Measurements from ENCODE around the gene EGF. TPM values are rescaled to one million over a fixed set of nuclear protein-coding genes. Genes with fewer than 3 reads are reported as not detected.

Gene EGF
- total and polyA plus RNA-seq, 3 donors from 2014 or later, result 0.79 to 1.3 (median 0.87) TPM

- Histone ChIP-seq H3K27me3 (no peaks in the 10 kb centered on the region), H3K4me1 (no peaks in the 10 kb centered on the region), H3K9me3 (no peaks in the 10 kb centered on the region), H3K4me3 (no peak overlapping the region), H3K27ac (no peak overlapping the region), H3K36me3 (ENCODE audit: low read depth, missing control alignments) (no peaks in the 10 kb centered on the region)
- 65 to 68% methylated on average over 5 of the region's 5 CpGs for WGBS, 2 donors
- TF ChIP-seq CTCF (IDR thresholded peaks at IDR 0.05), result no peak
- no peak for TF ChIP-seq POLR2A (IDR thresholded peaks at IDR 0.05)
- intact Hi-C loops (cut with DNase I; ENCODE audit: low total_unique reads), result loop anchor here (10.0 kb wide), 1 partner anchor 554 kb away; no protein-coding TSS in a partner anchor
- DNase-seq, result no peak
Measured at GRCh38 chr4:109978704-109979454, 66.2 kb downstream of the EGF start.

- Histone ChIP-seq H3K9me3 (no peaks in the 10 kb centered on the region), H3K27me3 (no peaks in the 10 kb centered on the region), H3K36me3 (ENCODE audit: low read depth, missing control alignments) (no peaks in the 10 kb centered on the region), H3K4me1 (no peaks in the 10 kb centered on the region), H3K27ac (no peak overlapping the region), H3K4me3 (no peak overlapping the region)
- TF ChIP-seq CTCF (IDR thresholded peaks at IDR 0.05) (no peak), POLR2A (IDR thresholded peaks at IDR 0.05) (no peak)
- 86 to 89% methylated on average over 5 of the region's 5 CpGs for WGBS, 2 donors
- intact Hi-C loops (cut with DNase I; ENCODE audit: low total_unique reads), result loop anchor here (10.0 kb wide), 1 partner anchor 555 kb away; no protein-coding TSS in a partner anchor
- no peak for DNase-seq
Measured at GRCh38 chr4:109979920-109980717, 67.4 kb downstream of the EGF start.

- TF ChIP-seq POLR2A (IDR thresholded peaks at IDR 0.05), result no peak
- TF ChIP-seq CTCF (IDR thresholded peaks at IDR 0.05), result no peak
- H3K4me3 ChIP-seq, result no peak overlapping the region
- H3K27me3 ChIP-seq, result no peaks in the 10 kb centered on the region
- H3K4me1 ChIP-seq, result no peaks in the 10 kb centered on the region
- intact Hi-C loops (cut with DNase I; ENCODE audit: low total_unique reads), result no loop called here
- H3K9me3 ChIP-seq, result no peaks in the 10 kb centered on the region
- WGBS, 2 donors, result 97 to 100% methylated on average over 1 of the region's 1 CpG
- no peak overlapping the region for H3K27ac ChIP-seq
- H3K36me3 ChIP-seq (ENCODE audit: low read depth, missing control alignments), result no peaks in the 10 kb centered on the region
- no peak for DNase-seq
Measured at GRCh38 chr4:109981936-109982335, 69.3 kb downstream of the EGF start.

GRCh38 chr4:109982521-109982920 lies 69.8 kb downstream of the EGF start:
- Histone ChIP-seq H3K9me3 (no peaks in the 10 kb centered on the region), H3K27me3 (no peaks in the 10 kb centered on the region), H3K4me3 (no peak overlapping the region), H3K36me3 (ENCODE audit: low read depth, missing control alignments) (no peaks in the 10 kb centered on the region), H3K27ac (no peak overlapping the region), H3K4me1 (no peaks in the 10 kb centered on the region)
- WGBS, 2 donors, result 81 to 94% methylated on average over 3 of the region's 3 CpGs
- intact Hi-C loops (cut with DNase I; ENCODE audit: low total_unique reads), result no loop called here
- DNase-seq, result no peak
- TF ChIP-seq POLR2A (IDR thresholded peaks at IDR 0.05) (no peak), CTCF (IDR thresholded peaks at IDR 0.05) (no peak)

Measured in testis (tissue), 3 donors.